ENCODE results near the gene RBM48.

DNA sequence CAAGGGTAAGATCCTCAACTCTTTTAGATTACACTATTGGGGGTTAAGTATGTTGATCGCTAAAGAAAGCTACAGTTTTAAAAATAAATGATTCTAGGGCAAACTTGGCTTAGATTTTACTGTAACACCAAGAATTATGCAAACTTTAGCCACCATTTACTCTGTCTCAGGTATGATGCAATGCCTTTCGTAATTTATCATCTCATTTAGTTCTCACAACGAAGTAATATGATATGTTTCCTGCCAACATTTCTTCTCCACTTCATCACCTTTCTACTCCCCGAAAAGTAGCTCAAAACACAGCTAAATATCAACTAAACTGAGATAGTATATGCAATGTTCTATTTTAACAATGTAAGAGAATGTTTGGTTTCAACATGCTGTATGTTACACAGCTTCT, 40.5 kb downstream of the RBM48 start:
- TF ChIP-seq, protein P1, sequence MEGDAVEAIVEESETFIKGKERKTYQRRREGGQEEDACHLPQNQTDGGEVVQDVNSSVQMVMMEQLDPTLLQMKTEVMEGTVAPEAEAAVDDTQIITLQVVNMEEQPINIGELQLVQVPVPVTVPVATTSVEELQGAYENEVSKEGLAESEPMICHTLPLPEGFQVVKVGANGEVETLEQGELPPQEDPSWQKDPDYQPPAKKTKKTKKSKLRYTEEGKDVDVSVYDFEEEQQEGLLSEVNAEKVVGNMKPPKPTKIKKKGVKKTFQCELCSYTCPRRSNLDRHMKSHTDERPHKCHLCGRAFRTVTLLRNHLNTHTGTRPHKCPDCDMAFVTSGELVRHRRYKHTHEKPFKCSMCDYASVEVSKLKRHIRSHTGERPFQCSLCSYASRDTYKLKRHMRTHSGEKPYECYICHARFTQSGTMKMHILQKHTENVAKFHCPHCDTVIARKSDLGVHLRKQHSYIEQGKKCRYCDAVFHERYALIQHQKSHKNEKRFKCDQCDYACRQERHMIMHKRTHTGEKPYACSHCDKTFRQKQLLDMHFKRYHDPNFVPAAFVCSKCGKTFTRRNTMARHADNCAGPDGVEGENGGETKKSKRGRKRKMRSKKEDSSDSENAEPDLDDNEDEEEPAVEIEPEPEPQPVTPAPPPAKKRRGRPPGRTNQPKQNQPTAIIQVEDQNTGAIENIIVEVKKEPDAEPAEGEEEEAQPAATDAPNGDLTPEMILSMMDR (IDR thresholded peaks at IDR 0.05; ENCODE audit: low read depth, low read length) = no peak
- TF ChIP-seq POLR2A (IDR thresholded peaks at IDR 0.05; ENCODE audit: extremely low read depth, insufficient read length) = no peak
- no peak for TF ChIP-seq MYC (IDR thresholded peaks at IDR 0.05; ENCODE audit: low read depth, low read length)
- TF ChIP-seq, protein P2, sequence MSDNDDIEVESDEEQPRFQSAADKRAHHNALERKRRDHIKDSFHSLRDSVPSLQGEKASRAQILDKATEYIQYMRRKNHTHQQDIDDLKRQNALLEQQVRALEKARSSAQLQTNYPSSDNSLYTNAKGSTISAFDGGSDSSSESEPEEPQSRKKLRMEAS (IDR thresholded peaks at IDR 0.05; ENCODE audit: low read depth, low read length) = no peak

Measured in NB4 (cell line).